ENCODE results near the gene BEST3. TPM values are rescaled to one million over a fixed set of nuclear protein-coding genes. Genes with fewer than 3 reads are reported as not detected.

Gene BEST3
- total RNA-seq, 4 donors from 2014 or later: not detected

DNA sequence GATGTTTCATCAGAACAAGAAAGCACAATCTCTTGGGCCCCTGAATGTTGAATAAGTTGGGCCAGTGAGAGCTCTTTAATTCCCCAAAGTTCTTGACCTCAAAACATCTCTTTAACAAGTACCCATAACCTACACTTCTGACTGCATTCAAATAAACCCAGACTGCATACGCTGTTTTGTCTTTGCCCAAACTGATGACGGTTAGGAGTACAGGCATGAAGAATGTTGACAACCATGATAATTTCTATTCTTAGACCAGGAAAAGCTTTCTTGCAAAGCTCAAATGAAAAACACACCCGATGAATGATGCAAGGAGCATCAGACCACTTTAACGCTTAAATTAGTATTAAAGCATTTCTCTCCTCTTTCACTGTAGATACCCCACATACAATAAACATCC is 27.8 kb upstream of the BEST3 start:
- ATAC-seq (ENCODE audit: low FRiP score): no peak
- TF ChIP-seq, protein P1, sequence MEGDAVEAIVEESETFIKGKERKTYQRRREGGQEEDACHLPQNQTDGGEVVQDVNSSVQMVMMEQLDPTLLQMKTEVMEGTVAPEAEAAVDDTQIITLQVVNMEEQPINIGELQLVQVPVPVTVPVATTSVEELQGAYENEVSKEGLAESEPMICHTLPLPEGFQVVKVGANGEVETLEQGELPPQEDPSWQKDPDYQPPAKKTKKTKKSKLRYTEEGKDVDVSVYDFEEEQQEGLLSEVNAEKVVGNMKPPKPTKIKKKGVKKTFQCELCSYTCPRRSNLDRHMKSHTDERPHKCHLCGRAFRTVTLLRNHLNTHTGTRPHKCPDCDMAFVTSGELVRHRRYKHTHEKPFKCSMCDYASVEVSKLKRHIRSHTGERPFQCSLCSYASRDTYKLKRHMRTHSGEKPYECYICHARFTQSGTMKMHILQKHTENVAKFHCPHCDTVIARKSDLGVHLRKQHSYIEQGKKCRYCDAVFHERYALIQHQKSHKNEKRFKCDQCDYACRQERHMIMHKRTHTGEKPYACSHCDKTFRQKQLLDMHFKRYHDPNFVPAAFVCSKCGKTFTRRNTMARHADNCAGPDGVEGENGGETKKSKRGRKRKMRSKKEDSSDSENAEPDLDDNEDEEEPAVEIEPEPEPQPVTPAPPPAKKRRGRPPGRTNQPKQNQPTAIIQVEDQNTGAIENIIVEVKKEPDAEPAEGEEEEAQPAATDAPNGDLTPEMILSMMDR (IDR thresholded peaks at IDR 0.05): no peak
- DNase-seq (ENCODE audit: low spot score): no peak

DNA sequence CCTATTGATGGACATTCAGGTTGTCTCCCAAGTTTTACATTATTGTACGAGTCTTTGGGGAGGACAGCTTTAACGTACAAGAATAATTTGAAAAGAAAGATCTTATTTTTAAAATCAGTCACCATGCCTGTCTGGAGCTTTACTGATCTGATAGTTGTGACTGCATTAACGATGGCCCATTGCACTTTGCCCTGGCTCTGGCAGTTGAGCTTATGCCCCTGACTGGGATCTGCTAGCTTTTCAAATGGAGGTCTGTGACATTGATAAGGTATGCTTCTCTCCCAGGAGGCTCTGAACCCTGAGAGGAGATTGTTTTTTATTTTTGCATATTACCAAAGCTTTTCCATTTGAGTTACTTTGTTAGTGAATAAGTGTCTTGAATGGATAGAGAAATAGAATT is 21.6 kb upstream of the BEST3 start:
- ATAC-seq (ENCODE audit: low FRiP score) (no peak), DNase-seq (ENCODE audit: low spot score) (no peak)
- TF ChIP-seq, protein P1 (IDR thresholded peaks at IDR 0.05): no peak

DNA sequence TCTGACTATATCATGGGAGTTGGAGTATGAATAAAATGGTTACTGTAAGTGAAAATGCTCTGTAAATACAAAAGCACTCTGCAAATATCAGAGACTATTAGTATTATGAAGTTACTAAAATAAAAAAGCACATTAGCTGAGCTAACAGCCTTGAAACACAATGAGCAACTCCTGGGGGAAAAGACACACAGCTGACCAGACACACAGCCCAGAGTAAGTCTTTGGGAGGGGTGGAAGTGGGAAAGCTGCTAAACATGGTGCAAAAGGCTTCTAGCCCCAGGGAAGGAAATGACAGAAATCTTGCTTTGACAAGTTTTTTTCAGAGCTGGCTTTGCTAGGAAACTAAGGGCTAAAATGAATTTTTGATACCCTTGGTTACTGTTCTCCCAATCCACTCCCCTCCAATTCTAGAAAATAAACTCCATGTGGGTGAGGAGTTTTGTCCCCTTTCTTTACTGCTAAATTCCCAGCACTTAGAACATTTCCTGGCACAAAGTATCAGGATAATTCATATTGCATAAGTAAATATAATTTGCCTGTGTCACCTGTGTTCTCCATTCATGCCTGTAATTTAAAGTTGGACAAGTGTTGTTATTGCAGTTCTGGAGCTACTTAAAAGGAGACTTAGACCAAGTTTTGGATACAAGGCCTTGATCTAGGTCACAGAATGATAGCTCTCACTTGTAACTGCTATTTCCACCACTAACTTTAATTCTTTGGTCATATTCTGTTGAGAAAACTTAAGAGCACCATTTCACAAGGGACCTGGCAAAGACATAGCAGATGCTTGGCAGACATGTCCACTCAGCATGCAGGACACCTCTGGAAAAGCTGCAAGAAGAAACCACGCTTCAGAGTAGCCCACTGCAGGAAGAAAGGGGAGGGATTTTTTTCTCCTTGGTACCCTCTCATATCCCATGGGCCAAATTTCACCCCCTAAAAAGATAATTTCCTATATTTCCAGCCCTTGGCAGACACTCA is 20.5 kb upstream of the BEST3 start:
- TF ChIP-seq, protein P1 (IDR thresholded peaks at IDR 0.05): no peak
- DNase-seq (ENCODE audit: low spot score) (no peak), ATAC-seq (ENCODE audit: low FRiP score) (no peak)

DNA sequence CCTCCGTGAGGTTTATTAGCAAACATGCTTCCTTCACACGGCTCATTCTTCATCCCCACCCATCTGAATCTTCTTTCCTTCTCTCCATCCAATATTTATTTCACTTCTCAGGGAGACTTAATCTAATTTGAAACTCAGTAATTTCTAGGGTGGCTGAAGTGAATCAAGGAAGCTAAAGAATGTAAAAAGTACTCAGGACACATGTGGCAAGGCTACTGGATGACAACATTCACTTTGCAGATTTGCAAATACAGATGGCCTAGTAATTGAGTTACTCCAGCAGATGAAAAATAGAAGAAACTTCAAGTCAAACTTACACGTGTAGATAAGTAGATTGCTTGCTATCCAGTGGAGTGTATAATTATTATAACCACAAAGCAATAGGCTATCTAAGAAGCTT is 15.4 kb upstream of the BEST3 start:
- DNase-seq (ENCODE audit: low spot score): no peak
- ATAC-seq (ENCODE audit: low FRiP score): no peak
- TF ChIP-seq, protein P1 (IDR thresholded peaks at IDR 0.05): no peak

DNA sequence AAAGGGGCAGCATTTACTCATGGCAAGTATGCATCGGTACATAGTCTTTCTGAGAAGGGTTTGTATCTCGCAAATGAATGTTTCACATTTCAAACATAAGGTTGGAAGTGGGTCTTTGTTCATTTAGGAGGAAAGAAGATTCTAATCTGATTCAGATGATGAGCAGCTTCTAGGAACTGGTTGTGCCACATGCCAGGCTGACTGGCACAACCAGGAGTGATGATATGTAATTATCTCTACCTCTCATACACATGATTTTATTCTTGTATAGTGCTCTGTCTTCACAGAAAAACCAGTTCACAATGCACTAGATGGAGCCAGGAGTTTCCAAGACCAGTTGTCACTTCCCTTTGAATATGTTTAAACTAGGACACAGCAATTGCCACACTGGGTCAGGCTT is 13.7 kb upstream of the BEST3 start:
- TF ChIP-seq, protein P1 (IDR thresholded peaks at IDR 0.05): no peak
- no peak for ATAC-seq (ENCODE audit: low FRiP score)
- no peak for DNase-seq (ENCODE audit: low spot score)

DNA sequence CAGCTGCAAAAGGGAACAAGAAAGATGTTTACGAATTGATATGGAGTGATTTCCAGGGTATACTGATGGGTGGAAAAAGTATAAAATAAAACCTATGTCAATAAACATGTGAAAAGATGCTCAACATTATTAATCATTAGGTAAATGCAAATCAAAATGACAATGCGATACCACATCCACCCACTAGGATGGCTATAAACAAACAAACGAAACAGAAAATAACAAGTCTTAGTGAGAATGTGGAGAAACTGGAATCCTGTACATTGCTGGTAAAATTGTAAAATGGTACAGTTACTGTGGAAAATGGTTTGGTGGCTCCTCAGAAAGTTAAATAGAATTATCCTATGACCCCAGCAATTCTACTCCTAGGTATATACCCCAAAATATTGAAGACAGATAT is 9.5 kb upstream of the BEST3 start:
- TF ChIP-seq, protein P1 (IDR thresholded peaks at IDR 0.05): no peak
- ATAC-seq (ENCODE audit: low FRiP score): no peak
- no peak for DNase-seq (ENCODE audit: low spot score)

DNA sequence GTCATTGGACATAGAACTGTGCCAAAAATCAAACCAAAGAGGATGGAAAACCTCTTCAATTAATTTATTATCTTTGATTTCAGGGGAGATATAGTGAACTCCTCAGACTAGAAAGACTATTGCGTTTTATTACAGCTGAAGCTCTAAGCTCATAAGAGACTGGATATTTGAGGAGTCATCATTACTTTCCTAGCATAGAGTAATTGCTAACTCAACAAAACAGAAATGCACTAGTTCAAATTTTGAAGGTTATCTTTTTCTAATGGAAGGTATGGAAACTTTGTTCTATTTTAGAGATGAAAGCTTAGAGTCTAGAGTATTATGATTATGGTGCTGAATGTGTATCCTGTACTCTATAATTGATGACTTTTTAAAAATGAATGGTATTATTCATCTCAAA is 5.3 kb upstream of the BEST3 start:
- no peak for DNase-seq (ENCODE audit: low spot score)
- ATAC-seq (ENCODE audit: low FRiP score): no peak
- TF ChIP-seq, protein P1 (IDR thresholded peaks at IDR 0.05): no peak

All from omental fat pad (tissue), 4 donors.